Muscle of leg (tissue), 16 donors: ENCODE results near the gene IL22. TPM values are rescaled to one million over a fixed set of nuclear protein-coding genes. Genes with fewer than 3 reads are reported as not detected.

Experiments used
- DNase-seq: peaks from one replicate; pipeline ENCODE4 v3.0.0; 2013
- H3K27ac ChIP-seq: one replicate; pipeline ENCODE4 v1.5.1; 2013; ENCODE audit warnings: mild to moderate bottlenecking, low read length, control low read depth
- H3K27me3 ChIP-seq: one replicate; pipeline ENCODE4 v1.6.1; 2013; ENCODE audit warnings: low read length; ENCODE audit not compliant: control insufficient read depth, insufficient read depth
- H3K36me3 ChIP-seq: one replicate; pipeline ENCODE4 v1.6.1; 2013; ENCODE audit warnings: low read length; ENCODE audit not compliant: control insufficient read depth, insufficient read depth
- H3K4me1 ChIP-seq: one replicate; pipeline ENCODE4 v1.6.1; 2013; ENCODE audit warnings: low read length; ENCODE audit not compliant: control insufficient read depth, insufficient read depth
- H3K4me3 ChIP-seq: one replicate; pipeline ENCODE4 v1.5.1; 2013; ENCODE audit warnings: low read length, control low read depth
- H3K9me3 ChIP-seq: replicated peaks from 2 replicates; pipeline ENCODE4 v1.6.1; 2013; ENCODE audit warnings: low read depth, low read length; ENCODE audit not compliant: control insufficient read depth
- whole genome bisulfite sequencing: methylation state at CpG from one replicate; pipeline ENCODE4 v1.1.5; 2013; ENCODE audit warnings: missing lambda C conversion rate; ENCODE audit not compliant: insufficient coverage; 5-methylcytosine and 5-hydroxymethylcytosine counted together
- long read RNA-seq, 11 donors: transcript quantifications; one replicate each; lab custom pipeline, GENCODE V29; 2026
- polyA plus RNA-seq, 8 donors: library from polyadenylated mRNA; unstranded; fragments of 120-200 nt; gene quantifications; one replicate each; pipeline versions ENCODE4 v1.2.1 to v1.2.3, GENCODE V29; 2013; ENCODE audit warnings: inconsistent platforms in 1 of 8, low replicate concordance in 1 of 8; ENCODE audit not compliant: insufficient read length in 8 of 8, insufficient read depth in 1 of 8
- total RNA-seq: library from RNA; stranded (reverse); fragments of 120-200 nt; gene quantifications from one replicate; pipeline ENCODE4 v1.2.4, GENCODE V29; 2013

Gene IL22, protein sequence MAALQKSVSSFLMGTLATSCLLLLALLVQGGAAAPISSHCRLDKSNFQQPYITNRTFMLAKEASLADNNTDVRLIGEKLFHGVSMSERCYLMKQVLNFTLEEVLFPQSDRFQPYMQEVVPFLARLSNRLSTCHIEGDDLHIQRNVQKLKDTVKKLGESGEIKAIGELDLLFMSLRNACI
- total RNA-seq (not detected), polyA plus RNA-seq (not detected)
- long read RNA-seq, donor 1: 0 reads
- long read RNA-seq, donor 2: 0 reads
- long read RNA-seq, donor 3: 0 reads
- long read RNA-seq, donor 4: 0 reads
- long read RNA-seq, donor 5: 0 reads
- long read RNA-seq, donor 6: 0 reads
- long read RNA-seq, donor 7: 0 reads
- long read RNA-seq, donor 8: 0 reads
- long read RNA-seq, donor 9: 0 reads
- long read RNA-seq, donor 10: 0 reads
- long read RNA-seq, donor 11: 0 reads

DNA sequence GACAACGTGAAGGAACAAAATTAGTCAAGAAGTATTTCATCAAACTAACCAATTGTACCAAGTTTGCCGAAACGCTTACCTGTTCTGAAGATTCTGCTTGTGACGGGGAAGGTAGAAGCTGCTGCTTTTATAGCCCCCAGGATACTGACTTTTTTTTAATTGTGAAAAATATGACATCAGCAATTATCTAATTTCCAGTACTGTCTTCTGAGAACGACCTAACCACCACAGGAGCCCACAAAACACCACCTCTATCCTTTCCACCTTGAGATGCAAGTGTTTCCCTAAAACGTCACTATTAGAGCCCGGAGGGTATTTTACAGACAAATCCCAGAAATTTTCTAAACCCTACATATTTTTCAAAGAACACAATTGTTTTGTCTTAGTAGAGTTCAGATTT lies at the start of gene IL22:
Gene IL22 (minus strand): TSS at position 101 of the 400 bp plus-strand sequence. CDS start 156 bp downstream, outside the sequence.
- Histone ChIP-seq H3K4me3 (no peak within 1 kb of the TSS), H3K4me1 (no peaks in the 10 kb centered on the region), H3K27ac (no peak within 1 kb of the TSS), H3K27me3 (no peaks in the 10 kb centered on the region), H3K36me3 (no peaks in the 10 kb centered on the region), H3K9me3 (no peaks in the 10 kb centered on the region)
- DNase-seq: no peak
- 100% methylated on average over 1 of the region's 7 CpGs for WGBS

GRCh38 chr12:68297929-68298328 lies 44.5 kb upstream of the IL22 start:
- H3K4me1 ChIP-seq: peaks cover 4% of the 10 kb centered on the region
- WGBS: 43% methylated on average over 2 of the region's 4 CpGs
- no peaks in the 10 kb centered on the region for H3K9me3 ChIP-seq
- H3K27ac ChIP-seq: no peak overlapping the region
- peaks cover 8% of the 10 kb centered on the region for H3K36me3 ChIP-seq
- no peak overlapping the region for H3K4me3 ChIP-seq
- no peaks in the 10 kb centered on the region for H3K27me3 ChIP-seq
- DNase-seq: no peak

GRCh38 chr12:68294251-68294650 lies 40.8 kb upstream of the IL22 start:
- Histone ChIP-seq H3K4me1 (peaks cover 4% of the 10 kb centered on the region), H3K27me3 (no peaks in the 10 kb centered on the region), H3K9me3 (no peaks in the 10 kb centered on the region), H3K4me3 (no peak overlapping the region), H3K36me3 (peaks cover 9% of the 10 kb centered on the region), H3K27ac (no peak overlapping the region)
- no CpG with 5 or more reads among the region's 2 CpGs for WGBS
- DNase-seq: peak; percentile 65

GRCh38 chr12:68293347-68293746 lies 39.9 kb upstream of the IL22 start:
- no peak overlapping the region for H3K27ac ChIP-seq
- DNase-seq: no peak
- H3K36me3 ChIP-seq: peaks cover 5% of the 10 kb centered on the region
- no peaks in the 10 kb centered on the region for H3K27me3 ChIP-seq
- H3K9me3 ChIP-seq: no peaks in the 10 kb centered on the region
- peaks cover 4% of the 10 kb centered on the region for H3K4me1 ChIP-seq
- H3K4me3 ChIP-seq: no peak overlapping the region

GRCh38 chr12:68292151-68292943 lies 38.9 kb upstream of the IL22 start:
- Histone ChIP-seq H3K36me3 (peaks cover 2% of the 10 kb centered on the region), H3K4me3 (no peak overlapping the region), H3K27me3 (no peaks in the 10 kb centered on the region), H3K4me1 (no peaks in the 10 kb centered on the region), H3K9me3 (no peaks in the 10 kb centered on the region), H3K27ac (no peak overlapping the region)
- WGBS: 80% methylated on average over 1 of the region's 9 CpGs
- DNase-seq: no peak

DNA sequence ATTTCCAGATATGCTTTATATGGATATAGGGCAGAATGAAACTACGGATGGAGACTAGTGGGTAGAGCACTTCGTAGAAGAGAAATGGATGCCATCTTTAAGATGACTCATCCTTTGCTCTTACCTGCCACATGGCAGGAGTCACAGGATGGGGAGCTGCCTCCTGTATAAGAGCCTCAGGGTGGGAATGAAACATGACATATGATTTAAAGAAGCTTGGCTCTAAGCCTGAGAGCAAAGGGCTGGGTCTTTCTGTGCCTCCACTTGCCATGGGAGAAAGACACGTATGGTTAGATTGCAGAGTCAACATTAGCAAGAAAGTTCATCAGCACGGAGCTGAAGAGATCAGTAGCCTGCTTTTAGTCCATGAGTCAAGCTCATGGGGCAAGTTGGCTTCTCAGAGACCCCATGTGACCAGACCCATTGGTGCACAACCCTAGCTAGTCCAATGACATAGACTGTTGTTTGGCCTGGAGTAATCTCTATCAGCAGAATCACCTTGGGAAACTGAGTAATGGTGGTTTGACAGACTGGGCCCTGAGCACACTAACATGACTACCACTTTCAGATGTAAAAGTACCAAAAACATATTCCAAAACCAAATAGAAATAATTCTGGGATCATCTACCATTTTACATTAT lies 38.1 kb upstream of the IL22 start:
- no peaks in the 10 kb centered on the region for H3K9me3 ChIP-seq
- H3K4me1 ChIP-seq: no peaks in the 10 kb centered on the region
- 93% methylated on average over 3 of the region's 4 CpGs for WGBS
- no peak overlapping the region for H3K4me3 ChIP-seq
- peaks cover 2% of the 10 kb centered on the region for H3K36me3 ChIP-seq
- no peak overlapping the region for H3K27ac ChIP-seq
- no peaks in the 10 kb centered on the region for H3K27me3 ChIP-seq
- no peak for DNase-seq

- WGBS: no CpG with 5 or more reads among the region's 6 CpGs
- H3K27me3 ChIP-seq: no peaks in the 10 kb centered on the region
Observed at GRCh38 chr12:68290126-68290525, 36.7 kb upstream of the IL22 start.

GRCh38 chr12:68287106-68287505 lies 33.7 kb upstream of the IL22 start:
- WGBS: no CpG with 5 or more reads among the region's 5 CpGs

More at GRCh38 chr12:68290126-68290525, 36.7 kb upstream of the IL22 start:
- no peaks in the 10 kb centered on the region for H3K9me3 ChIP-seq
- no peaks in the 10 kb centered on the region for H3K4me1 ChIP-seq
- DNase-seq: no peak
- peaks cover 2% of the 10 kb centered on the region for H3K36me3 ChIP-seq
- H3K27ac ChIP-seq: no peak overlapping the region
- no peak overlapping the region for H3K4me3 ChIP-seq

GRCh38 chr12:68286396-68286795 lies 33.0 kb upstream of the IL22 start:
- Histone ChIP-seq H3K4me3 (no peak overlapping the region), H3K27ac (no peak overlapping the region), H3K4me1 (no peaks in the 10 kb centered on the region), H3K27me3 (no peaks in the 10 kb centered on the region), H3K9me3 (no peaks in the 10 kb centered on the region), H3K36me3 (no peaks in the 10 kb centered on the region)
- WGBS: no CpG with 5 or more reads among the region's 4 CpGs
- DNase-seq: peak; percentile 5

More at GRCh38 chr12:68287106-68287505, 33.7 kb upstream of the IL22 start:
- Histone ChIP-seq H3K4me1 (no peaks in the 10 kb centered on the region), H3K9me3 (no peaks in the 10 kb centered on the region), H3K27ac (no peak overlapping the region), H3K36me3 (no peaks in the 10 kb centered on the region), H3K4me3 (no peak overlapping the region), H3K27me3 (no peaks in the 10 kb centered on the region)
- DNase-seq: peak; percentile 28

DNA sequence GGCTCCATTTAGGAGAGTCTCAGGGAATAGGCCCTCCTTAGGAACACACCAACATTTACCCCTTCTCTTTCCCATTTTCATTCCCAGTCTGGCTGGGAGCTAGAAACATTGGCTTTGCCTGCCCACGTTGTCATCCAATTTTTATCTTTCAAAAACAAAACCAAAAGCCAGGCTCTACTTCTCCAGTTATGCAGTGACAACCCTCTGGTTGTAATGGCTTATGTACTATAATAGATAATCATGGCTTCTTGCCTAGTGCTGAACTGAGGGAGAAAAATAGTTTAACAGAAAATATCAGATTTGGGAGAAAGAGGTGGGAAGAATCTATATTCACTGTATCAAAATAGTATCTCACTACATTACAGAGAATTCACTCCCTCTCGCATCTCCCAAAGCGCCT lies 32.1 kb upstream of the IL22 start:
- Histone ChIP-seq H3K4me3 (no peak overlapping the region), H3K4me1 (no peaks in the 10 kb centered on the region), H3K27ac (no peak overlapping the region), H3K27me3 (no peaks in the 10 kb centered on the region), H3K36me3 (no peaks in the 10 kb centered on the region), H3K9me3 (no peaks in the 10 kb centered on the region)
- WGBS: 83% methylated on average over 3 of the region's 3 CpGs
- no peak for DNase-seq
